Osteocyte (in vitro differentiated cells): ENCODE results near the gene PLXNB1. TPM values are rescaled to one million over a fixed set of nuclear protein-coding genes. Genes with fewer than 3 reads are reported as not detected.

ENCODE experiments used
- DNase-seq: peaks from one replicate; pipeline ENCODE4 v3.0.0; 2021; ENCODE audit warnings: mixed read lengths; ENCODE audit not compliant: unreplicated experiment; ENCODE audit errors: extremely low spot score
- H3K27ac Mint-ChIP-seq: one replicate; pipeline ENCODE4 v1.8.0; 2021; ENCODE audit warnings: mild to moderate bottlenecking, mixed read lengths; ENCODE audit not compliant: unreplicated experiment
- H3K27me3 Mint-ChIP-seq: one replicate; pipeline ENCODE4 v1.8.0; 2021; ENCODE audit warnings: mixed read lengths; ENCODE audit not compliant: unreplicated experiment
- H3K36me3 Mint-ChIP-seq: one replicate; pipeline ENCODE4 v1.8.0; 2021; ENCODE audit warnings: mixed read lengths; ENCODE audit not compliant: unreplicated experiment
- H3K4me1 Mint-ChIP-seq: one replicate; pipeline ENCODE4 v1.8.0; 2021; ENCODE audit warnings: mixed read lengths; ENCODE audit not compliant: unreplicated experiment
- H3K4me3 Mint-ChIP-seq: one replicate; pipeline ENCODE4 v1.8.0; 2021; ENCODE audit warnings: mild to moderate bottlenecking, moderate library complexity, mixed read lengths; ENCODE audit not compliant: unreplicated experiment
- H3K9me3 Mint-ChIP-seq: one replicate; pipeline ENCODE4 v1.8.0; 2021; ENCODE audit warnings: mixed read lengths; ENCODE audit not compliant: unreplicated experiment
- total RNA-seq: library from RNA; stranded (reverse); gene quantifications from 2 replicates; pipeline ENCODE4 v1.2.1, GENCODE V29; 2021
- TF ChIP-seq, protein P1 (sequence below): fragments of 200-600 bp; sonication (generic); IDR thresholded peaks from 2 replicates; pipeline ENCODE4 v1.5.0; 2021; ENCODE audit warnings: antibody characterized with exemption, mild to moderate bottlenecking, moderate library complexity

Gene PLXNB1
- total RNA-seq, 1 donor from 2014 or later, result 88.2 TPM

DNA sequence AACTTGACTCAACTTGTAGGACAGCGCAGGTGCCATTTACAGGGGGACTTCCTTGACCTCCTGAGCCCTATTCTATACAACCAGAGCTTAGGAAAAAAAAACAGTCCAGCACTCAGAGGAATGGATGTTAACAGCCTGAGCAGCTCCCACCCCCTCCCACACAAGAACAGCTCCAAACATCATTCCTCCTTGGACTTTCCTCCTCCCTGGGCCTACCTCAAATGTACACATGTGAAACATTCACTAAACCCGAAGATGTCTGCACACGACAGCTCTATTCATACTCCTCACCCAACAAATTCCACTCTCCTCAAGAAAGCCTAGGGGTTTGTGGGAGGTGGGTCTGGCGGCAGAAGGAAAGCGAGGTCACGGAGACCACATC is 16.1 kb upstream of the PLXNB1 start:
- TF ChIP-seq, protein P1, sequence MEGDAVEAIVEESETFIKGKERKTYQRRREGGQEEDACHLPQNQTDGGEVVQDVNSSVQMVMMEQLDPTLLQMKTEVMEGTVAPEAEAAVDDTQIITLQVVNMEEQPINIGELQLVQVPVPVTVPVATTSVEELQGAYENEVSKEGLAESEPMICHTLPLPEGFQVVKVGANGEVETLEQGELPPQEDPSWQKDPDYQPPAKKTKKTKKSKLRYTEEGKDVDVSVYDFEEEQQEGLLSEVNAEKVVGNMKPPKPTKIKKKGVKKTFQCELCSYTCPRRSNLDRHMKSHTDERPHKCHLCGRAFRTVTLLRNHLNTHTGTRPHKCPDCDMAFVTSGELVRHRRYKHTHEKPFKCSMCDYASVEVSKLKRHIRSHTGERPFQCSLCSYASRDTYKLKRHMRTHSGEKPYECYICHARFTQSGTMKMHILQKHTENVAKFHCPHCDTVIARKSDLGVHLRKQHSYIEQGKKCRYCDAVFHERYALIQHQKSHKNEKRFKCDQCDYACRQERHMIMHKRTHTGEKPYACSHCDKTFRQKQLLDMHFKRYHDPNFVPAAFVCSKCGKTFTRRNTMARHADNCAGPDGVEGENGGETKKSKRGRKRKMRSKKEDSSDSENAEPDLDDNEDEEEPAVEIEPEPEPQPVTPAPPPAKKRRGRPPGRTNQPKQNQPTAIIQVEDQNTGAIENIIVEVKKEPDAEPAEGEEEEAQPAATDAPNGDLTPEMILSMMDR, result no peak
- Mint-ChIP-seq H3K27me3 (no peaks in the 10 kb centered on the region), H3K27ac (peak overlapping the region; percentile 84), H3K36me3 (peaks cover 5% of the 10 kb centered on the region), H3K4me3 (peak overlapping the region; percentile 88), H3K9me3 (no peaks in the 10 kb centered on the region), H3K4me1 (peaks cover 41% of the 10 kb centered on the region)
- no peak for DNase-seq

DNA sequence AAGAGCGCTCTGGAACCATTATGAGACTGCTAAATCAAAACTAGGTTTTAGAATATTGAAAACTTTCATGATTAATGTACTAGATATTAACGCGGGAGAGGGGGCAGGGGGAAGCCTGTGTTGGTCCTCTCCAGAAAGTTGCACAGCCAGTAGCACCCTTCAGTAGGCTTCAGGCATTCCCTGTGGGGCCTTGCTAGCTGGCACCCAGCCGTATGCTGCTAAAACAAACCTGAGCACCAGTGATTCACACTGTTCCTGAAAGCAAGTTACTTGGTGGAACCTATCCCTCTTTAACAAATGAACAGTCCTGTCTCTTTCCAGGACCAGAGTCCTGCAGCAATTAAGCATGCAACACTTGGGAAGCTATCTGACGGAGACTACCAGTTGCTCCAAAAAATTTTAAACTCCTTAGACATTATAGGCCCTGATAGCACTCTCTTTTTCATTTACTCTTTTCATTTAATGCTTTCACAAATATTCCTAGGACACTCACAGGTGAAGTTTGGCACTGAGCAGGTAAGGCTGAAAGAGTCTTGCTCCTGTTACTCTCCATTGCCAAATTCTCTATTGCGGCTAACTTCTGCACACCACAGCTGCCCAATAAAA is 15.5 kb upstream of the PLXNB1 start:
- DNase-seq, result no peak
- Mint-ChIP-seq H3K36me3 (peaks cover 5% of the 10 kb centered on the region), H3K27me3 (no peaks in the 10 kb centered on the region), H3K27ac (no peak overlapping the region), H3K4me3 (peak overlapping the region; percentile 88), H3K9me3 (no peaks in the 10 kb centered on the region), H3K4me1 (peaks cover 47% of the 10 kb centered on the region)
- TF ChIP-seq, protein P1, result no peak

DNA sequence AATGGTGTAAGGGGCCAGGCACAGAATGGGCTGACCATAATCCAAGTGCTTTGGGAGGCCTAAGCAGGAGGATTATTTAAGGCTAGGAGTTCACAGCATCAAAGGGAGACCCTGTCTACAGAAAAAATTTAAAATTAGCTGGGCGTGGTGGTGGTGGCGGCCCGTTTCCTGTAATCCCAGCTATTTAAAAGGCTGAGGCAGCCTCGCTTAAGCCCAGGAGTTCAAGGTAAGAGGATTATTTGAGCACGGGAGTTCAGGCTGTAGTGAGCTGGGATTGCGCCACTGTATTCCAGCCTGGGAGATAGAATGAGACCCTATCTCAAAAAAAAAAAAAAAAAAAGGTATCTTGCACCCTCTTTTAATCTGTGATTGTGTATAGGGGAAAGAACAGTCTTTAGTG is 12.1 kb upstream of the PLXNB1 start:
- Mint-ChIP-seq H3K27me3 (no peaks in the 10 kb centered on the region), H3K4me3 (peak overlapping the region; percentile 98), H3K36me3 (peaks cover 5% of the 10 kb centered on the region), H3K27ac (no peak overlapping the region), H3K9me3 (no peaks in the 10 kb centered on the region), H3K4me1 (peaks cover 46% of the 10 kb centered on the region)
- no peak for DNase-seq
- TF ChIP-seq, protein P1, result no peak

DNA sequence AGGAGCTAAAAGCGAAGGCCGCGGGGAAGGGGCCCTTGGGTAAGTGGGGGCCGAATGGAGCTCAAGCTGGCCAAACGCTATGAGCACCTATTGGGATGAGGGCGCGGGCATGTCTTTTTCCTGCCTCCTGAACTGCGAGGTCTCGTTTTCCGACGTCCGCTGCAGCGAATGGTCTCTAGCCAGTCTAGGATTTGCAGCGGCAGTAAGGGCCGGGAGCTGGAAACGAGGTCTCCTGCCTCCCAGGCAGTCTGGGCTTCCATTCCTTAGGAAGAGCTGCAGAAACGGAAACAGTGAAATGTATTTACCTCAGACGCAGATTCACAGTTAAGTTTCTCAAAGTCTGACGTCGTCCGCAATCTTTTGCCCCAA is 10.7 kb upstream of the PLXNB1 start:
- H3K4me3 Mint-ChIP-seq, result peak overlapping the region; percentile 98
- H3K27me3 Mint-ChIP-seq, result no peaks in the 10 kb centered on the region
- TF ChIP-seq, protein P1, result no peak
- H3K27ac Mint-ChIP-seq, result peak overlapping the region; percentile 96
- H3K4me1 Mint-ChIP-seq, result peaks cover 36% of the 10 kb centered on the region
- H3K36me3 Mint-ChIP-seq, result peaks cover 5% of the 10 kb centered on the region
- DNase-seq, result no peak
- no peaks in the 10 kb centered on the region for H3K9me3 Mint-ChIP-seq

DNA sequence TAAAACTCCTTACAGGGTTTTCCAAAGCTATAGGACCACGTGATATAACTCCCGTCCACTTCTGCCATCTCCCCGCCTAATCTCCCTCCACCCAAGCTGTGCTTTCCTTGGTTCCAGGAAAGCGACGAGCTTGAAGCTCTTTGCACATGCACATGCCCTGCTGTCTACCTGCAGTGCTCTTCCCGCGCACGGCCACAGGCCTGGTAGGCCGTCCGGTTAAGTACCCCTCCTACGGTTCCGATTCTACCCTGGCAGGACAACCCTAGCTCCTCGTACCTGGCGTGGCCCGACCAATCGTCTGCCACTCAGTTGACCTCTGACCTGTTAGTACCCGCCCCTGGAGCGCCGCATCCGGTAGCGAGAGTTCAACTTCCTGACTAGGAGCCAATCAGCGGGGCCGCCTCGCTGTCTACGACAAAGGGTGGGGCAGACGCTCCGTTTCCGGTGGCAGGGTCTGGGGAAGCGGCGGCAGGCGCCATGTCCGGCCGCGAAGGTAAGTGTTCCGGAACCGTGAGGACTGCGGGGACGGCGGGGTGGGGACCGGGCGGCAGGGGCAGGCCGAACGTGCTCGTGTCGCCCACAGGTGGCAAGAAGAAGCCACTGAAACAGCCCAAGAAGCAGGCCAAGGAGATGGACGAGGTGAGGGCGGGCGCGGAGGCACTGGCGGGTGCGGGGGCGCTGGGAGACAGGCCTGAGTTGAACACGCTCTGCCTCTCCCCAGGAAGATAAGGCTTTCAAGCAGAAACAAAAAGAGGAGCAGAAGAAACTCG is 10.1 kb upstream of the PLXNB1 start, which contains the start of the genes CCDC51 and TMA7:
CCDC51 (minus strand) TSS at position 300 of the 770 bp plus-strand sequence. CDS start 4,991 bp downstream, outside the sequence.
TMA7 (plus strand) TSS at position 438 of the 770 bp plus-strand sequence; CDS start at position 478, 40 bp downstream.
- TF ChIP-seq, protein P1, result no peak

More for the DNA sequence above, 10.1 kb upstream of the PLXNB1 start, which contains the start of the genes CCDC51 and TMA7:
- DNase-seq, result peak; percentile 98
- peak within 1 kb of the TSS; percentile 96 for H3K27ac Mint-ChIP-seq
- peaks cover 5% of the 10 kb centered on the region for H3K36me3 Mint-ChIP-seq
- H3K27me3 Mint-ChIP-seq, result no peaks in the 10 kb centered on the region
- no peaks in the 10 kb centered on the region for H3K9me3 Mint-ChIP-seq
- H3K4me3 Mint-ChIP-seq, result peak within 1 kb of the TSS; percentile 98
- peaks cover 33% of the 10 kb centered on the region for H3K4me1 Mint-ChIP-seq
